BLaER1 treated with 17β-estradiol and CSF1 and Interleukin-3, amounts not matched to agents 10 nM and 100 nM (cell line): Measurements from ENCODE around the gene ADAM30.
"Not testable (repeated sequence)": the region's sequence is repeated elsewhere in the genome, so short reads cannot be mapped to it uniquely, and the experiment has no call there.

ENCODE experiments used
- H3K27ac ChIP-seq, 11 experiments: shearing (Covaris generic); formaldehyde crosslinking; 2 replicates each; pipeline ENCODE4 v1.8.1; 2022
- H3K27me3 ChIP-seq, 11 experiments: shearing (Covaris generic); formaldehyde crosslinking; 2 replicates each; pipeline ENCODE4 v1.8.1; 2022
- H3K36me3 ChIP-seq, 11 experiments: shearing (Covaris generic); formaldehyde crosslinking; 2 replicates each; pipeline ENCODE4 v1.8.1; 2022
- H3K4me1 ChIP-seq, 10 experiments: shearing (Covaris generic); formaldehyde crosslinking; 2 replicates each; pipeline ENCODE4 v1.8.1; 2022
- H3K4me2 ChIP-seq, 11 experiments: shearing (Covaris generic); formaldehyde crosslinking; 2 replicates each; pipeline ENCODE4 v1.8.1; 2022
- H3K4me3 ChIP-seq, 10 experiments: shearing (Covaris generic); formaldehyde crosslinking; 2 replicates each; pipeline ENCODE4 v1.8.1; 2022
- H3K9ac ChIP-seq, 11 experiments: shearing (Covaris generic); formaldehyde crosslinking; 2 replicates each; pipeline ENCODE4 v1.8.1; 2022
- H3K9me3 ChIP-seq, 11 experiments: shearing (Covaris generic); formaldehyde crosslinking; replicated peaks in 1 of 11; 2 replicates each; pipeline ENCODE4 v1.8.1; 2022
- H4K20me1 ChIP-seq, 11 experiments: shearing (Covaris generic); formaldehyde crosslinking; 2 replicates each; pipeline ENCODE4 v1.8.1; 2022
- Cebpa-rat ChIP-seq, 11 experiments: shearing (Covaris generic); IDR thresholded peaks; 2 replicates each; pipeline ENCODE4 v1.8.1; 2022

Gene ADAM30

GRCh38 chr1:119859647-119860046, 36.7 kb downstream of the ADAM30 start:
- Histone ChIP-seq H3K27me3 (no peaks in the 10 kb centered on the region), H4K20me1 (no peaks in the 10 kb centered on the region), H3K4me3 (peak overlapping the region in 5 of 10 experiments; percentile 14 to 53 (median 21); a peak in 7 of 20 replicates), H3K9ac (peak overlapping the region in 9 of 11 experiments; percentile 28 to 80 (median 65); a peak in 16 of 22 replicates), H3K9me3 (peaks cover 0 to 5% (median 0%) of the 10 kb centered on the region in 11 experiments; a peak in 2 of 22 replicates), H3K36me3 (no peaks in the 10 kb centered on the region), H3K4me2 (peak overlapping the region; percentile 71 to 91 (median 85)), H3K4me1 (peaks cover 36 to 49% (median 45%) of the 10 kb centered on the region in 10 experiments), H3K27ac (peak overlapping the region; percentile 20 to 92 (median 80); a peak in 21 of 22 replicates)
- TF ChIP-seq Cebpa-rat (IDR thresholded peaks at IDR 0.05): no peak

- H4K20me1 ChIP-seq, H3K36me3 ChIP-seq, H3K27me3 ChIP-seq, H3K9me3 ChIP-seq: not testable (repeated sequence)
- peak overlapping the region in 5 of 10 experiments; percentile 14 to 53 (median 21); a peak in 5 of 20 replicates for H3K4me3 ChIP-seq
- H3K4me1 ChIP-seq: peaks cover 36 to 49% (median 45%) of the 10 kb centered on the region in 10 experiments
- H3K4me2 ChIP-seq: peak overlapping the region; percentile 71 to 91 (median 85)
- peak overlapping the region; percentile 20 to 92 (median 80); a peak in 21 of 22 replicates for H3K27ac ChIP-seq
- peak overlapping the region in 9 of 11 experiments; percentile 28 to 80 (median 65); a peak in 16 of 22 replicates for H3K9ac ChIP-seq
Measured at GRCh38 chr1:119858556-119859214, 37.6 kb downstream of the ADAM30 start.

- H3K9ac ChIP-seq: peak overlapping the region in 6 of 11 experiments; percentile 10 to 80 (median 69); a peak in 9 of 22 replicates
- H3K27me3 ChIP-seq: no peaks in the 10 kb centered on the region
- peaks cover 0 to 11% (median 6%) of the 10 kb centered on the region in 11 experiments; a peak in 11 of 22 replicates for H3K9me3 ChIP-seq
- H4K20me1 ChIP-seq: no peaks in the 10 kb centered on the region
- TF ChIP-seq Cebpa-rat (IDR thresholded peaks at IDR 0.05): no peak
- peaks cover 36 to 49% (median 45%) of the 10 kb centered on the region in 10 experiments for H3K4me1 ChIP-seq
- peak overlapping the region in 9 of 11 experiments; percentile 63 to 92 (median 82); a peak in 17 of 22 replicates for H3K27ac ChIP-seq
- H3K4me3 ChIP-seq: no peak overlapping the region
- no peaks in the 10 kb centered on the region for H3K36me3 ChIP-seq
- H3K4me2 ChIP-seq: peak overlapping the region; percentile 71 to 91 (median 85); a peak in 21 of 22 replicates
Measured at GRCh38 chr1:119858126-119858525, 38.2 kb downstream of the ADAM30 start.

- no peaks in the 10 kb centered on the region for H3K27me3 ChIP-seq
- H3K4me1 ChIP-seq: peaks cover 3 to 8% (median 7%) of the 10 kb centered on the region in 10 experiments
- H3K27ac ChIP-seq: no peak overlapping the region
- H3K4me2 ChIP-seq: no peak overlapping the region
- H3K9me3 ChIP-seq: peaks cover 0 to 14% (median 7%) of the 10 kb centered on the region in 11 experiments; a peak in 11 of 22 replicates
- H3K4me3 ChIP-seq: no peak overlapping the region
- no peak for TF ChIP-seq Cebpa-rat (IDR thresholded peaks at IDR 0.05)
- no peak overlapping the region for H3K9ac ChIP-seq
- no peaks in the 10 kb centered on the region for H4K20me1 ChIP-seq
- H3K36me3 ChIP-seq: no peaks in the 10 kb centered on the region
Measured at GRCh38 chr1:119853155-119853554, 43.2 kb downstream of the ADAM30 start.

GRCh38 chr1:119844206-119844605, 52.1 kb downstream of the ADAM30 start:
- H3K27me3 ChIP-seq, H4K20me1 ChIP-seq, H3K9ac ChIP-seq, H3K9me3 ChIP-seq, H3K4me2 ChIP-seq, H3K36me3 ChIP-seq, H3K27ac ChIP-seq, H3K4me3 ChIP-seq: not testable (repeated sequence)
- peaks cover 6 to 17% (median 15%) of the 10 kb centered on the region in 10 experiments; a peak in 16 of 20 replicates for H3K4me1 ChIP-seq
